DMS 273 (cell line): ENCODE results near the gene CYSTM1.

ENCODE experiments used
- DNase-seq: peaks from one replicate; lab custom pipeline; 2025; ENCODE audit not compliant: unreplicated experiment; lab: John Stamatoyannopoulos, UW

The CYSTM1 gene

DNA sequence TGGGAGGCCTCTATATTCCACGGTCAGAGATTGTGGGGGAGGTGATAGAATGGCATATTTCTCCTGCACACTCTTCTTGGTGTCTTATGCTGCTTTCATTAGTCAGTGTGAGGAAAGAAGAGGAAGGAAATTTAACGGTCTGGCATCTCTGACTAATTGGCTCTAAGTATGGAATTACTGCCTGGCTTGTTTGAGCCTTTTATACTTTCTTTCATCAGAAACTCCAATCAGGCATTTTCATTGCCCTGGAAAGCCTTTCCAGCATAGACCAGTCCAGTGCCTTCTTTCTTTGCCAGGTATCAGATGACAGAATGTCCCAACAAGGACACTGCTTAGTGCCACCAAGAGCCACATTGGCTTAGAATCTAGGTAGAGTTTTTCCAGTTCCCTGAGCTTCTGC lies 30.2 kb downstream of the CYSTM1 start:
- no peak for DNase-seq

DNA sequence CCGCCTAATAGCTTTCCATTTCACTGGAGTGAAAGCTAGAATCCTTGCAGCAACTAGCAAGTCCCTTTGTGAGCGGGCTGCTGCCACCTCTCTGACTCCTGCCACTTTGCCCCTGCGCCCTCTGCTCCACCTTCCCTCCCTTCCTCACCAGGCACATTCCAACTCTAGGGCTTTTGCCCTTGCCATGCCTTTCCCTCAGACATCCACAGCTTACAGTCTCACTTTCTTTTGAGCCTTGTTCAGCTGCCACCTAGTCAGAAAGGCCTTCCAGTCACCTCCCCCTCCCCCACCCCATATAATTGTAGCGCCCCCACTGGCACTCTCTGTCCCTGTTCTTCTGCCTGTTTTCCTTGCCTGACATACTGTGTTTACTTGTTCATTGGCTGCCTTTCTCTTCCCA lies 31.0 kb downstream of the CYSTM1 start:
- DNase-seq = no peak

DNA sequence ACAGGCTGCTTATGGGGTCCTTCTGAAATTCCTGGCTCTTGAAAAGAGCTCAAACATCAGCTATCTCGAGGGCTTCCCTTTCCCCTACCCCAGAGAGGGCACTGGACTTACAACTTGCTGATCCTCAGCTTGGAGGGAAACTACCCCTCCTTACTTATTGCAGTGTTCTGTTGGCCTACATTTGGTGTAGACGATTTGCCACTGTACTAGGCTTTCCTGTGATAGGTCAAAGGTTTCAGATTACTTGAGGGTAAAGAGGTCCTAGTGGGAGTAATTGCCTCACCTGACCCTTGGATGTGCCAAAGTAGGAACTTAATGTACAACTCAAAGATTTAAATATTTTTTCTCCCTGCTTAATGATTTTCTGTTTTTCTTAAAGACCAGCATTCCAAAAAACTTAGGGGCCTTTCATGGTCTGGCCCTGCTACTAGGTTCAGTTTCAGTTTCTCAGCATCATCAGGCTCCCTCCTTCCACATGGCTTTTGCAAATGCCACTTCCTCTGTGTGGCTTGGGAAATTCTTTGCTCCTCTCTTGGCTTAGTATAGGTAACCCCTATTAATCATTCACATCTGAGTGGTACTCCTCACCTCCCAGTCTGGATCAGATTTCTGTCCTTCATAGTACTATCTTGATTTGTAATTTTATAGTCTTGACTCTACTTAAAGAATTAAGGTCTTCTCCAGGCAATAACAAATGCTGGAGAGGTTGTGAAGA lies 32.4 kb downstream of the CYSTM1 start:
- DNase-seq = no peak

DNA sequence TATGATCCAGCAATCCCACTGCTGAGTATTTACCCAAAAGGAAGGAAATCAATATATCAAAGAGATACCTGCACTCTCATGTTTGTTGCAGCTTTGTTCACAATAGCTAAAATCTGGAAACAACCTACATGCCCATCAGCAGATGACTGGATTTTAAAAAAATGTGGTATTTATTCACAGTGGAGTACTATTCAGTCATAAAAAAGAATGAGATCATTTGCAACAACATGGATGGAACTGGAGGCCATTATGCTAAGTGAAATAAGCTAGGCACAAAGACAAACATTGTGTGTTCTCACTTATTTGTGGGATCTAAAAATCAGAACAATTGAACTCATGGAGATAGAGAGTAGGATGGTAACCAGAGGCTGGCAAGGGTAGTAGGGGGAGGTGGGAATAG lies 33.1 kb downstream of the CYSTM1 start:
- DNase-seq = no peak

DNA sequence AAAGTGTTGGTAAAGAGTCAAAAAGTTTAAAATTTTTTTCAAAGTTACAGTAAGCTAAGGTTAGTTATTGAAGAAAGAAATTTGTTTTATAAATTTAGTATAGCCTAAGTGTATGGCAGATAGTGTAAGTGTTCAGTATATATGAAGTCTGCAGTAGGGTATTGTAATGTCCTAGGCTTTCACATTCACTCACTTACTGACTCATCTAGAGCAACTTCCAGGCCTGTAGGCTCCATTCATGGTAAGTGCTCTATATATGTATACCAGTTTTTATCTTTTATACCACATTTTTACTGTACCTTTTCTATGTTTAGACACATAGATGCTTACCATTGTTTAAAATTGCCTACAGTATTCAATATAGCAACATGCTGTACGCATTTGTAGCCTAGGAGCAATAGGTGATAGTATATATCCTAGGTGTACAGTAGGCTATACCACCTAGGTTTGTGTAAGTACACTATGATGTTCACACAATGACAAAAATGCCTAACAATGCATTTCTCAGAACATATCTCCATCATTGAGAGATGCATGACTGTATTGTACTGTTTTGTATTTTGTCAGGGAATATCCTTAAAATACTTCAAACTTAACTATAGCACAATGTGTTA lies 38.5 kb downstream of the CYSTM1 start:
- no peak for DNase-seq

DNA sequence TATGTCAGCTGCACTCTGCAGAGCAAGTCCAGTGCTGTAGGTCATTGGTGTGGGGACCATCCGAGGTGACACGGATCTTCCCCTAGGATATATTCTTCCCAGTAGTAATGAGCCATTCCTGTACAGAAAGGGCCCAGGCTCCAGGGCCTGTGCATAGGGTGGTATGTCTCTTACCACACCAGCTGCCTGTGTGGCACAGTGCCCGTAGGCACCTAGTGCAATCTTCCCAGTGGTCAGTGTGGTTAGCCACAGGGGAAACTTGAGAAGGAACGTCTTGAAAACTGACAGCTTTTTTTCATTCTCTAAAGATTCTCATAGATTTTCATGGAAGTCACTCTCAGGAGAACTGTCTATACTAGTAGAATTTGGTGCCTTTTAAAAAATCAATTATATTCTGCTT lies 39.8 kb downstream of the CYSTM1 start:
- peak; percentile 28 for DNase-seq

DNA sequence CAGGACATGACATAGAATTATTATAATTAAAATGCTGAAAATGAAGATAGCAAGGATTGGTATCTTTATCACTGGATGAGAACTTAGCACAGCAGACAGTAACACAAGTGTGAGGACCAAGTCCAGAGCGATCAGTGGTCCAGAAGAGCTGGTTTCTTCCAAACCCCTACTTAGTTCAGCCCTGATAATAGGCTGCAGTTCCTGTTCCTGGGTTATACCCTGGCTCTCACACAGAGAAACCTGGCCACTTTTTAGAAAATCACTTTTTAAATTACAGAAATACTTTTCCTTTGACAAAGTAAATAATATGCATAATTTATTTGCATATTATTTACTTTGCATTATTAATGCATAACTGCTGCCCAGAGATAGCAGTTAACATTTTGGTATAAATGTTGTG lies 40.3 kb downstream of the CYSTM1 start:
- no peak for DNase-seq

DNA sequence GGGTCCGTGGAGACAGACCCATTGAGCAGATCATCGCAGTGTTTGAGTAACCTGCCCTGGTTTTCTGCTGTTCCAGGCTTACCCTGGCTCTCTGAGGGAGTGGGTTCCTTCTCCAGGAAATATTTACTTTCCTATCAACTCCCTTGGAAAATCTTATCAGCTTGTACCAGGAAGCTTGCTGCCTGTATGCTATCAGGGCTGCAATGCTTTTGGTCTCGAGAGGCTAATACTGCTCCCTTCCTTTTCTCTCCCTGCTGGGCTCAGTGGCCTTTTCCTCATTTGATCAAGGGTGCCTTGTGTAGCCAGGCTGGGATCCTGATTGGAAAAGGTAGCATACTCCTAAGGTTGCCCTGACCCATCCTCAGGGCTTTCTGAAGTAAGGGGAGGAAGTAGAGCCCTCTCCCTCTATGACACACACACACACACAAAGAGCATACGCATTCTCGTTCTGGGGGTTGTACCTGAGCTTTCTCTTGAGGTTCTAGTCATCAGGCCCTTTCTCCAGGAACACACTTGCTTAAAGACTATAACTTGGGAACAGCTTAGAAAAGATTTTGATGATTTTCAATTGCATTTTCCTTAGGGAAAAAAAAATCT lies 41.6 kb downstream of the CYSTM1 start:
- no peak for DNase-seq

DNA sequence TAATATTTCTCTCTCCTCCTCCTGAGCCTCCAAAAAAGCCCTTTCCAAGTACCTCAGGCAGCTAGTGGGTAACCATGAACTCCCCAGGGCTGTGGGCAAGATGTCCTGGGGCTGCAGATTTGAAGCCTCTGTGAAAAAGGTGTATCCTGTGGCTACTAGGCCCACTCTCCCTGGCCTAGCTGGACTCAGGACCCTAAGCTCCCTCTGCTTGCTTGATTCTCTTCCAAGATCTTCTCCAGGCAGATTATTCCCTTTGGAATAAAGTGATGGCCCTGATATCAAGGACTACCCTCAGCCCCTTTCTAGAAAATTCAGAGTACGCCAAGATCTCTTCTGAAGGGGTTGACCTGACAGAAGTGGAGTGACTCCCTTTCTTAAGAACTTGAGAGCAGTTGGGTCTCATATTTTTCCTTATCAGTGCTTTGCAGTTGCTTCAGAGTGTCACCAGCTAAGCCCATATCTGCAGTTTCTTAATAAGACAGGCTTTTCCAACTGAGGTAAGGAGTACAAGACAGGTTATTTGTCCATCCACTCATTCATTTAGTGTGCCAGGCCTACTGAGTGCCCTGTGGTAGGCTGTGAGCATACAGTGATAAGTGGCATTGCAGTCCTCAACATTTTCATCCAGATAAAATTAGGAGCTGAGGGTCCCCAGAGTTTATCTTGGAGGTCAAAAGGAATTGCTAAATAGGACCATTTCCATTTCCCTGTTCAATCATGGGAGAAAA lies 42.5 kb downstream of the CYSTM1 start:
- DNase-seq = no peak

DNA sequence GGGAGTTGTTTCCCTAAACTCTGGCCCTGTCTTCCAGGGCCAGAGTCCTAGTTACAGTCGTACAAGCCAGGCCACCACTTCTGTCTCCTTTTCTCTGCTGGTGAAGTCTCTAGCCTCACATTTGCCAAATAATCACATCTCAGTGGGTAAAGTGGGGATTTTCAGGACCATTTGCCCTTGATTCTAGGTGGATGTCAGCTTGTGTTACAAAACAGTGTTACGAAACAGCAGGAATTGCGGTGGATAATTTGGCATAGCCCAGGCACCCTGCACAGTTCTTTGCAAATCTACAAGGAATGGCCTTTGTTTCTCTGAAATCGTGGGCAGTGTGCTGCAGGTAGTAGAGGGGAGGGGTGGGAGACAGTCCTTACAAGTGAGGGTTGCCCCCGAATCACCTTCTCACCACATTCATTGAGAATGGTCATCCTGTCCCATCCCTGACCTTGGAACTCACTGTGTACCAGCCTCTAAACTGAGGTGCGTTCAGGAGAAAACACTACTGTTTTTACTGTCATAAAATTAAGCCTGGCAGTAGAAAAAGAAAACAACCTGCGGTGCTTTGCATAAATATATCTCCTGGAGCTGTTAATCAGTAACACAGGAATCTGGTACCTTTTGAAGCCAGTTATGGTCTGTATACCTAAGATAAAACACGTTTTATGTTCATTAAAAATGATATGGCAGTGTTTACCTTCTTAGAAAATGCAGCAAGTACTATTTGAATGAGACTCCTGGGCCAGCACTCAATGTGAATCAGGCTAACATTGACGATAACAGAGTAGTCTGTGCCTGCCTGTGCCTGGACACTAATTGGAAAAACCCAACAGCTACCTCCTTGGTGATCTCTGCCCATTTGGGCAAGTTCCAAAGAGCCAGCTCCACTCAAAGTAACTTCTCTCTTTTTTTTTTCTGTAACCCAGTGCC lies 44.3 kb downstream of the CYSTM1 start:
- DNase-seq = no peak

DNA sequence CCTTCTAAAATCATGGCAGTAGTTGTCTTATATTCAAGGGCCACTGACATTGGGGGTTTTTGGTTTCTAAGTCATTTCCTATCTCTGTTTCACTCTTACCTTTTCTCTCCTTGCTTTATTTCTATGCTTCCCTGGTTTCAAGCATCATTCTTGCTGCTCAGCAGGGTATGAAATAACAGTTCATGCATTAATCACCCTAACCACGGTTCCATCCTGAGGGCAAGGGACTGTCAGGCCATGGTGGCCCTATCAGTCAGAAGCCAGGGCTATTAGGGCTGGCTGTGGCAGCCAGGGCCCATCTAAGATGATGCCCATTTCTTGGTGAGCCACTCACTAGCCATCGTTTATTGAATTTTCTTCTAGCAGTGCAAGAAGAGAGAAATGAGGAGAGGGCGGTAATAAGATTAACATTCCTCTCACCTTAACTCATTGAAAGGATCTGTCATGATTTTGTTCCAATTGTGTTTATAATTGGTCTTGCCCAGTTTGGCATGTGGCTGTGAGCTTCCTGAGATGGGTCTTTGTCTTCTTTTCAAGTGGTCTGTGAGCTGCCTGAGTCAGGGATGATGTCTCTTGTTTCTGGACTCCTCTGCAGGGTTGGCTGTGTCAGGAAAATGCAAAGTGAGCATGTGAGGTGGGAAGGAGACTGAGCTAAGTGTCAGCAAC lies 45.2 kb downstream of the CYSTM1 start:
- DNase-seq = no peak

DNA sequence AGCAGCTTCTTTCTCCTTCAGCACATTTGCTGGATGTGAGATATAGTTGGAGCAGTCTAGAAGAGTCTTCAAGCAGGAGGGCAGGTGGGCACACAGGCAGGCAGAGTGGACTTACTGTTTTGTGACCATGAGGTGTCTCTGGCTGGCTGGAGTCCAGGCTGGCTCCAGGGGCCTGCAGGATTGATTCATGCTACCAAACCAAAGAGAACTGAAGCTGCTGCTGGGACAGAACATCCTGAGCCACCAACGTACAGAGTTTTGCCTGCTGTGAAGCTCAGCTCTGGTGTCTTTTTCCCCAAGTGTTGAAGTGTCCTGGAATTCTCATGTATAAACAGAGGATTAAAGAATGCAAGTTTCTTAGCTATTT lies 45.7 kb downstream of the CYSTM1 start:
- DNase-seq = no peak

DNA sequence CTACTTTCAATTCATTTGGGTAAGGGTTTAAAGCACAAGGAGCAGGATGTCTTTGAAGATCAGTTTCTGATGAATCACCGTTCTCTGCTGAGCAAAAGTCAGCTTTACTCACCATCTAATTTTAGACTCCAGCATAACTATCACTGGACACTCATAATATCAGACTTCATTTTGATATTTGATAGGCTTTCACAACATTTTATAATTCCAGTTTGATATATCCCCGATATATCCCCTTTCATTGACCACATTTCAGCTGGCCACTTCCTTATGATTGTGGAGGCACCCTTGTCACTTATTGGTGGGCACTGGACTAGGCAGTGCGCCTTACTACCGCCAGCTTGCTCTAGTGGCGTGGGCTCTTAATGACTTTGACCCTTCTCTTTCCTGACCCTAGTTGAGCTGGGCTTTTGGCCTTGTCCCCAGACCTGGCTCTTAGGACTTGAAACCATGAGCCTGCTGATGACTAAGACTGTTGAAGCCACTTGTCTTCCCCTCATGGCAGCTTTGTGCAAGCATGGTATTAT lies 46.8 kb downstream of the CYSTM1 start:
- no peak for DNase-seq

DNA sequence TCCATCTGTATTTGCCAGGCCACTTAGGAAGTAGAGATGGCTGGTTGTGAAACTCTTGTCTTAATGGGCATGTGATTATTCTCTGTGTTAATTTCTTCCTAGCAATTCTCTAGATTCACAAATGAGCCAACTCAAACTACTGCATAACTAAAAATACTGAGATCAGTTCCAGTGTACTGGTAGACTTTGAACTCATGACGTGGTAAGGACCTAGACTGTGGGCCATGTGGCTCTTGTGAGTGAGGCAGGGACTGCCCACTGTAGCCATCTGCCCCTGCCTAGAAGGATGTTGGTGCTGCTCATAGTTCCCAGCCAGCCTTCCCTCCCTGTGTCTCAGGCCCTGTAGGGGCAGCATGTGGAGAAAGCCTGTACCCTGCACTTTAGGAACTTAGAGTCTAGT lies 47.4 kb downstream of the CYSTM1 start:
- DNase-seq = no peak

DNA sequence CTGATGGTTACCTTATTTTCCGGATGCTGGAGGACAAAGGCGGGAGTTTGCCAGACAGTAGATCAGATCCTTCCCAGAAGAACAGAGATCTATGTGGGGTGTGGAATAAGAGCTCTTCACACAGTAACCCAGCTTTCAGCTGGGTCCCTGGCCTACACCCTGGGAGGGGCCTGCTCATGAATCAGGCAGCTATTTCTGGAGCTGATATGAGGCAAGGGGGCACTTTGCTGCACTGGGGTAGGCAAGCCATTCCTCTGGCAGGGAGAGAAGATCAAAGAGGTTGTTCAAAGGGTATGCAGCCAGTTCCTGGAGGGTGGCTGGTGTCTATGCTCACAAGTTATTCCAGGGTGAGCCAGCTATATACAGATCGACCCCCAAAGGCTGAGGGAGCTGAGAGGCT lies 48.6 kb downstream of the CYSTM1 start:
- no peak for DNase-seq

DNA sequence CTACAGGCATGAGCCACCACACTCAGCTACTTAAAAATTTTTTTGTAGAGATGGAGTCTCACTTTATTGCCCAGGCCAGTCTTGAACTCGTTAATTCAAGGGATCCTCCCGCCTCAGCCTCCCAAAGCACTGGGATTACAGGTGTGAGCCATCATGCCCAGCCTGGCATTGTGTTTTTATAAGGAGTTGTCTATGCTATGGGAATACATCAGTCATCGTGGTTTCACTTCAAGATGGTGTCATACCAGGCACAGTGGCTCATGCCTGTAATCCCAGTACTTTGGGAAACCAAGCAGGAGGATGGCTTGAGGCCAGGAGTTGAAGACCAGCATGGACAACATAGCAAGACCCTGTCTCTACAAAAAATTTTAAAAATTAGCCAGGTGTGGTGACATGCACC lies 49.7 kb downstream of the CYSTM1 start:
- DNase-seq = no peak

DNA sequence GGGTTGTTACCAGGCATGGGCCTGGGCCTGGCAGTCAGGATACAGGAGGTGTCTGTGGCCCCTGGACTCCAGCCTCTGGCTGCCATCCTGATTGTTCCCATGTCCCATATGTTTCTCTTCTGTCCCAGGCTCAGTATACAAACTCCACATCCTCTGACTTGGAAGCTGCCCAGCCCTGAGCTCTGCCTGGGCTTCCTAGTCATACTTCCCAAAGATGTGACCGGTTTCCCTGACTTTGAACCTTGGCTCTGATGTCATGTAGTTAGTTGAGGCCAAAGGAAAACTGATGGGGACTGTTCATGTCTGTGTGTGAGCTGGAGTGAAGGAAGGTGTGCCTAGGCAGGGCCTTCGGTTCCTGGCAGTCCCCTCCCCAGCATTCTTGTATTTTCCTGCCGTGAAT lies 50.4 kb downstream of the CYSTM1 start:
- DNase-seq = no peak

DNA sequence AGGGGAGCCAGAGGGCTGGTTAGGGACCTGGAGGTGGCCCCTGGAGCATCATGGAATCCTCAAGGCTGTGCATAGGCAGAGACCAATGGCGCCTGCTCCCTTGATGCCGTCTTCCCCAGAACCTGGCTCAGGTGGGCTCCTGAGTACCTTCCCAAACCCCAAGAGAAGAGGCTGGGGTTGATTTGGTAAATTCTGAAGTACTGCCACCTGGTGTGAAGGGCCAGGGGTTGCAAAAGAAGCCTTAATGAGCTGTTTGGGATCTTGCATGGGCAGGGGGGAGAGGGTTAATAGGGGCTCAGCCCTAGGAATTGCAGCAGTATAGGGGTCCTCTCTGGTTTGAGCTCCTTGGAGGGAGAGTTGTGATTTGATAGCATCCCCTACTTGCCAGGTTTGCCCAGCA lies 52.1 kb downstream of the CYSTM1 start:
- DNase-seq = no peak

DNA sequence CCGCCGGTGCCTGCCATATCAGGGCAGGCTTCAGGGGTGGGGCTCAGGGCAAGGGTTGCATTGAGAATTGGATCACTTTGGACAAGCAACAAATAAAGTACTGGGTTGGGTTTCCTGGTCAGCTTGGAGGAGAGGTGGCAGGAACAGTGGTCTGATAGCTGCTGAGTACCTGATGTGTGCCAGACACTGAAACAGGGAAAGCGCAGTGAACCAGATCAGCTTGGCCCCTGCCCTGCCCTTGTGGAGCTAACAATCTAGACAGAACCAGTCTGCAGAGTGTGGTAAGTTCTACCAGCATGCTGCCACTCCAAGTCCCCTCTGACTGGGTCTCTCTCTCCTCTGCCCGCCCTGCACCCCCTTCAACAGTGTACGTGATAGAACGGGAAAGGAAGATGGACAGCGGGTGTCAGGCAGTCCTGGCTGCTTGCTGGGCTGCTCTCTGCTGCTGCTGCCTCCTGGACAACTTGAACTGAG lies 53.4 kb downstream of the CYSTM1 start:
- no peak for DNase-seq

DNA sequence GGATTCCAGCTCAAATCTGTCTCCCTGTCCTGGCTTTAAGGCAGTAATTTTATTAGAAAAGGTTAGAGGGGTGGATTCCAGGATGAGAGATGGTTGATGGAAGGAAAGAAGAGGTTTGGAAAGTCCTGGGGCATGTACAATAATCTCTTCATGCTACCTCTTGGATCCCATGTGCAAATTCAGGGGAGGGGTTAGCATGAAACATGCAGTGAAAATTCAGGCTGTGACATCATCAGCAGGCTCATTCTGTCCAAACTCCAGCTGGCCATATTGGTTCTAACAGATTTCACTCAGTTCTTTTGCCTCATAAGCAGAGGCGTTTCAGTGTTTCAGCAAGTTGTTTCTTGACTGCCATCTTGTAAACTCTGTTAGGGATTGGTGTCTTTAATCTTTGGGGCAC lies 55.4 kb downstream of the CYSTM1 start:
- DNase-seq = no peak
